AG10803 (cell line): ENCODE measurements around the gene CLRN3.

Experiments
- DNase-seq: peaks from one replicate; pipeline ENCODE4 v3.0.0; 2010; ENCODE audit warnings: low read depth
- H3K4me3 ChIP-seq: 2 replicates; pipeline ENCODE4 v1.5.1; 2011; ENCODE audit warnings: mild to moderate bottlenecking, low read length, control low read depth
- TF ChIP-seq, protein P1 (sequence below): conservative IDR thresholded peaks from 2 replicates; pipeline ENCODE4 v1.5.1; 2011; ENCODE audit warnings: mild to moderate bottlenecking, low read length, control low read depth, inconsistent platforms

The CLRN3 gene

GRCh38 chr10:127869329-127869728 is 23.4 kb downstream of the CLRN3 start:
- H3K4me3 ChIP-seq: no peak overlapping the region
- no peak for DNase-seq
- TF ChIP-seq, protein P1, sequence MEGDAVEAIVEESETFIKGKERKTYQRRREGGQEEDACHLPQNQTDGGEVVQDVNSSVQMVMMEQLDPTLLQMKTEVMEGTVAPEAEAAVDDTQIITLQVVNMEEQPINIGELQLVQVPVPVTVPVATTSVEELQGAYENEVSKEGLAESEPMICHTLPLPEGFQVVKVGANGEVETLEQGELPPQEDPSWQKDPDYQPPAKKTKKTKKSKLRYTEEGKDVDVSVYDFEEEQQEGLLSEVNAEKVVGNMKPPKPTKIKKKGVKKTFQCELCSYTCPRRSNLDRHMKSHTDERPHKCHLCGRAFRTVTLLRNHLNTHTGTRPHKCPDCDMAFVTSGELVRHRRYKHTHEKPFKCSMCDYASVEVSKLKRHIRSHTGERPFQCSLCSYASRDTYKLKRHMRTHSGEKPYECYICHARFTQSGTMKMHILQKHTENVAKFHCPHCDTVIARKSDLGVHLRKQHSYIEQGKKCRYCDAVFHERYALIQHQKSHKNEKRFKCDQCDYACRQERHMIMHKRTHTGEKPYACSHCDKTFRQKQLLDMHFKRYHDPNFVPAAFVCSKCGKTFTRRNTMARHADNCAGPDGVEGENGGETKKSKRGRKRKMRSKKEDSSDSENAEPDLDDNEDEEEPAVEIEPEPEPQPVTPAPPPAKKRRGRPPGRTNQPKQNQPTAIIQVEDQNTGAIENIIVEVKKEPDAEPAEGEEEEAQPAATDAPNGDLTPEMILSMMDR: no peak

DNA sequence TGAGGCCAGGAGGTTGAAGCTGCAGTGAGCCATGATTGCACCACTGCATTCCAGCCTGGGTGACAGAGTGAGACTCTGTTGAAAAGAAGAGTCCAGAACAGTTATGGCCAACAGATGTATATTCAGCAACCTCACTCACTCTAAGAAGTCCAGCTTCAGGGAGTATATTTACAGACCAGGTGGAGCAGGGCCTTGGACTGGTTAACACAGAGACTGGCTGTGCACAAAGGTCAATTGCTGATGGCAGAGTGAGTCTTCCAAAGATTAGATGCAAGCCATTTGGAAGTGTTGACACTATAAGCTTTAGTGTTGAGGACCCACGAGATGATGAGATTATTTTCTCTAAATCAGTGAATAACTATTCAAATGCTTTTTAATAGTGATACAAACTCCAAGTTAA is 24.9 kb downstream of the CLRN3 start:
- TF ChIP-seq, protein P1: no peak

GRCh38 chr10:127866276-127867013 is 26.3 kb downstream of the CLRN3 start:
- DNase-seq: no peak
- H3K4me3 ChIP-seq: no peak overlapping the region
- TF ChIP-seq, protein P1: no peak

More for the DNA sequence above, 24.9 kb downstream of the CLRN3 start:
- no peak for DNase-seq
- H3K4me3 ChIP-seq: no peak overlapping the region

DNA sequence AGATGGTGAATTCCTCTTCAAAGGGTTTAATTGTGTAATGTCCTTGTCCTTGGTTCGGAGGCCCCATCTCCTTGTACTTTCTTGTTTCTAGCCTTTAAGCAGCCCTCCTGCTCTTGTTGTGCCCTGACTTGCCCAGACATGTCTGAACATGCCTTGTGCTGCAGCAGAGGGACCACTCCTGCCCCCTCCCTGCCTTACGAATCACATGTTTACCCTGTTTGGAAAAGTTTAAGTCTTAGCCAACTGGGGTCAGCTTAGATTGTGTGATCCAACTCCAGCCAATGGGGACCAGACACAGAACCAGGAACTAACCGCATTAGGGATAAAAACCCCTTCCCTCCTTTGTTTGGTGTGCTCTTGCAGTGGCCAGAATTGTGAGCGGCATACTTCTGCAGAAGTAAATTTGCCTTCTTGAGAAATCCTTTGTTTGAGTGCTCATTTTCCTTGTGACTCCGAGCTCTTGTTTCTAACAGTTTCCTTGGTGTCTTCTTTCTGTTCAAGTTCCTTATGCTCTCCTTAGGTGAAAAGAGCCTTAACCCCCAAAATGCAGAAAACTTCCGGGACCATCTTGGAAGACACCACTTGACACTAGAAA is 29.4 kb downstream of the CLRN3 start:
- H3K4me3 ChIP-seq: no peak overlapping the region
- TF ChIP-seq, protein P1: no peak
- DNase-seq: no peak

GRCh38 chr10:127860592-127860991 is 32.1 kb downstream of the CLRN3 start:
- TF ChIP-seq, protein P1: no peak

DNA sequence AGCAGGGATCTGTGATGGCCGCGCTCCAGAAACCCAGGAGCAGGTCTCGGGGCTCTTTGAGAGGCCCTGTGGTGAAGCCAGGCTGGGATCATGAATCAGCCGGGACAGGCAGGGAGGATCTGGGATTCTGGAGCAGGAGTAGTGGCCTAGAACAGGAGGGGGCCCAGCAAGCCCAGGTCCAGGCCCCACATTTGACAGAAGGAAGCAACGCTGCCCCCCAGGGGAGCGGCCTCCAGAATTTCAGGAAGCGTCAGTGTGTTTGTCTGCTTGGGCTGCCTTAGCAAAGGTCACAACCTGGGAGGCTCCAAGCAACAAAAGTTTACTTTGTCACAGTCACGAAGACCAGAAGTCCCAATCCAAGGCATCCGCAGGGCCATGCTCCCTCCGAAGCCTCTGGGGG is 36.8 kb downstream of the CLRN3 start:
- no peak overlapping the region for H3K4me3 ChIP-seq
- TF ChIP-seq, protein P1: no peak
- DNase-seq: no peak

More at GRCh38 chr10:127860592-127860991, 32.1 kb downstream of the CLRN3 start:
- H3K4me3 ChIP-seq: no peak overlapping the region
- DNase-seq: no peak

- no peak overlapping the region for H3K4me3 ChIP-seq
- TF ChIP-seq, protein P1: no peak
- no peak for DNase-seq
Observed at GRCh38 chr10:127855591-127855881, 37.2 kb downstream of the CLRN3 start.
